GM19455 (cell line): ENCODE data around the gene PRSS16.
"Not testable (repeated sequence)": the region's sequence is repeated elsewhere in the genome, so short reads cannot be mapped to it uniquely, and the experiment has no call there.

Source experiments
- ATAC-seq: cut with Tn5 transposase; IDR thresholded peaks from one replicate; pipeline ENCODE4 v1.9.1; 2021; ENCODE audit not compliant: unreplicated experiment

PRSS16 gene, protein sequence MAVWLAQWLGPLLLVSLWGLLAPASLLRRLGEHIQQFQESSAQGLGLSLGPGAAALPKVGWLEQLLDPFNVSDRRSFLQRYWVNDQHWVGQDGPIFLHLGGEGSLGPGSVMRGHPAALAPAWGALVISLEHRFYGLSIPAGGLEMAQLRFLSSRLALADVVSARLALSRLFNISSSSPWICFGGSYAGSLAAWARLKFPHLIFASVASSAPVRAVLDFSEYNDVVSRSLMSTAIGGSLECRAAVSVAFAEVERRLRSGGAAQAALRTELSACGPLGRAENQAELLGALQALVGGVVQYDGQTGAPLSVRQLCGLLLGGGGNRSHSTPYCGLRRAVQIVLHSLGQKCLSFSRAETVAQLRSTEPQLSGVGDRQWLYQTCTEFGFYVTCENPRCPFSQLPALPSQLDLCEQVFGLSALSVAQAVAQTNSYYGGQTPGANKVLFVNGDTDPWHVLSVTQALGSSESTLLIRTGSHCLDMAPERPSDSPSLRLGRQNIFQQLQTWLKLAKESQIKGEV

DNA sequence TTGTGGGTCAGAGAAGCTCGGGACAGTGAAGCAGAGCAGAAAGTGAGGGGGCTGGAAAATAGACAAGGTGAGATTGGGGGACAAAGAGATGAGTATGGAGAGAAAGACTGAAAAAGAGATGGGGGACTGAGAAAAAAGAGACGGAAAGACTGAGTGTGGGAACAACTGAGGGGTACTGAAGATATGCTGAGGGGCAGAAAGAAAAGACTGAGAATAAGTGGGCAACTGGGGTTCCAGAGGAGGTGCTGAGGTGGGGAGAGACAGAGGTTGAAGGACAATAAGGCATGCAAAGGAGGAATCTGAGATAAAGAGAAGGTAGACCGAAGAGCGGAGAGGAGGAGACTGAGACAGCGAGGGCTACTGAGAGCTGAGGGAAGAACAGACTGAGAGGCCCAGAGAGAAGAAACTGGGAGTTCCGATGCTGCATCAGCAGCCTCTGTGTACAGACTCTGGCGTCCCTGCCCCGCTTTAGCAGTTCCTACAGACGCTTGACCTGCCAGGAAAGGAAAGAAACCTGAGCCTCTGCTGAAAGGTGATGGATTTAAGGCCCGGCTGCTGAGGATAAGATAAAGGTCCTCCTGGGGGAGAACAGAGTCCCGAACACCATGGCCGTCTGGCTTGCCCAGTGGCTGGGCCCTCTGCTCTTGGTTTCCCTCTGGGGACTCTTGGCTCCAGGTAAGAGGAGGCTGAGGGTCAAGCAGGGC, at the start of gene PRSS16:
Gene PRSS16 (plus strand): TSS at position 569 of the 704 bp plus-strand sequence. CDS start 37 bp downstream, at position 606.
- ATAC-seq = no peak

GRCh38 chr6:27205375-27206278, 41.9 kb upstream of the PRSS16 start:
- ATAC-seq = no peak

DNA sequence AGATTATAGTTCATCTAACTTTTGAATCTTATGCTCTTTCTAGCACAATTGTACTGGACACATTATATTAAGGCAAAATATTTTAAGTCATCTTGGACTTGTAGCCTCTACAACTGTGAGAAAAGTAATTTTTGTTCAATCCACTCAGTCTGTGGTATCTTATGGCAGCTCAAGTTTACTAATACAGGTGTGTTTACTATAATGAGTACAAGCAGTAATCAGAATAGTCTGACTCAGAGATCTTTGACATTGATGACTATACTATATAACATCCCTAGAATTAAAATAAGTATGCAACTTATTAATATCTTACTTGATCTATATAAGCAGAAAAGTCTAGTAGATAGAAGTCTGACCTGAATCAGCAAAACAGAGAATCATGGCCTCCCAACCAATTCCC, 40.7 kb upstream of the PRSS16 start:
- ATAC-seq = no peak

GRCh38 chr6:27208042-27208441, 39.5 kb upstream of the PRSS16 start:
- no peak for ATAC-seq

GRCh38 chr6:27209196-27209595, 38.3 kb upstream of the PRSS16 start:
- ATAC-seq = no peak

- ATAC-seq = no peak
Observed at GRCh38 chr6:27209659-27210269, 37.7 kb upstream of the PRSS16 start.

- ATAC-seq = not testable (repeated sequence)
Observed at GRCh38 chr6:27213091-27213517, 34.4 kb upstream of the PRSS16 start.

DNA sequence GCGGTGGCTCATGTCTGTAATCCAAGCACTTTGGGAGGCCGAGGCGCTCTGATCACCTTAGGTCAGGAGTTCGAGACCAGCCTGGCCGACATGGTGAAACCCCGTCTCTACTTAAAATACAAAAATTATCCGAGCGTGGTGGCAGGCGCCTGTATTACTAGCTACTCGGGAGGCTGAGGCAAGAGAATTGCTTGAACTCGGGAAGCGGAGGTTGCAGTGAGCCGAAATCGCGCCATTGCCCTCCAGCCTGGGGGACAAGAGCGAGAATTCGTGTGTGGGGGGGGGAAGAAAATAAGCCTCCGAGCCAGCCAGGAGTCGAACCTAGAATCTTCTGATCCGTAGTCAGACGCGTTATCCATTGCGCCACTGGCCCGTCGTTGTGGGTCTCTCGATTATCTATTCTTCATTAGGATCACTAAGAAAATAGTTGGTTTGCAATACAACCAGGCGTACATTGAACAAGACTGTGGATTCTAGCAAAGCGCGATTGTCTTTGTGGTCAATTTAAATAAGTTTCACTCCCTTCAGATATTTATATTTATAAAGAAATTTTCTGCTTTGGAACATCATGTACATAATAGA, 33.9 kb upstream of the PRSS16 start:
- no peak for ATAC-seq

GRCh38 chr6:27214126-27214601, 33.3 kb upstream of the PRSS16 start:
- ATAC-seq = no peak

GRCh38 chr6:27216874-27217273, 30.6 kb upstream of the PRSS16 start:
- no peak for ATAC-seq

DNA sequence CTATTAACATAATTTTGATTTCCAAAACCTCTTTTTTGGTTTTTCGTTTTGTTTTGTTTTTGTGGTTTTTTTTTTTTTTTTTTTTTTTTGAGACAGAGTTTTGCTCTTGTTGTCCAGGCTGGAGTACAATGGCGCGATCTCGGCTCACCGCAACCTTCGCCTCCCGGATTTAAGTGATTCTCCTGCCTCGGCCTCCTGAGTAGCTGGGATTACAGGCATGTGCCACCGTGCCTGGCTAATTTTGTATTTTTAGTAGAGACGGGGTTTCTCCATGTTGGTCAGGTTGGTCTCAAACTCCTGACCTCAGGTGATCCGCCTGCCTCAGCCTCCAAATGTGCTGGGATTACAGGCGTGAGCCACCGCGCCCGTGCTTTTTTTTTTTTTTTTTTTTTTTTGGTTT, 24.5 kb upstream of the PRSS16 start:
- ATAC-seq = not testable (repeated sequence)

DNA sequence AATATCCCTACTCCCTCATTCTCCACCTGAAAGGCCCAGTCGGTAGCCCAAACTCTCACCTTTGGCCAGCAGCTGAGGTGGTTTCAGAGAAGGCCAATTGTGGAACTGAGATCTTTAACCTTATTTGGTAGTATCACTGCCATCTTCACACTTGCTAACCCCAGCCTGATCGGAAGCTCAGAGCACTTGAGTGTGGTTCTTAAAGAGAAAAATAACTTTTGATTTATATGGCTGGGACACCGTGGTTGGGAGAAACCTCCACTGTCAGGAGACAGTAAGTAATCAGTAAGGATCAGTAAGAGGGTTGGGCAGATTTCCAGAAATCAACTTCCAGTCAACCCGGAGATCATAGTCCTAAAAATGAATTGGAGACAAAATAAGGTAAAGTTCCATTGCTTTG, 22.8 kb upstream of the PRSS16 start:
- no peak for ATAC-seq

DNA sequence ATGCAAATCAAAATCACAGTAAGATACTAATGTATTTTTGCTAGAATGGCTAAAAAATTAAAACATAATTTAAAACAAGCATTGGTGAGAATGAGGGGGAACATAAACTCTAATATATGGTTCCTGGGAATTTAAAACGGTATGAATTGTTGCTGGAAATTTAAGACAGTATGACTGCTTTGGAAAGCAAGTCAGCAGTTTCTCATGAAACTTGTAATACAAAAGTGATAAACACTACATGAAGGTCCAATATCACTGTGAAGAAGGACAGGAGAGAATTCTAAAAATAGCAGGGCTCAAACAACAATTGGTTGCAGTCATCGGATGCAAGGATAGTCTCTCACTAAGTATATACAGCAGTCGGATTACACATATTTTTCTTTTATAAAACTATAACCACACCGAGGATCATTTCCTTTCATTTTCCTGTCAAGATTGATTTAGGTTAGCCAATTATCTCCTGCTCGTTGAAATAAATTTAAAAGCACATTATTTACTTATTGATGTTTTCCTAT, 18.5 kb upstream of the PRSS16 start:
- no peak for ATAC-seq

GRCh38 chr6:27230758-27231111, 16.8 kb upstream of the PRSS16 start:
- no peak for ATAC-seq

DNA sequence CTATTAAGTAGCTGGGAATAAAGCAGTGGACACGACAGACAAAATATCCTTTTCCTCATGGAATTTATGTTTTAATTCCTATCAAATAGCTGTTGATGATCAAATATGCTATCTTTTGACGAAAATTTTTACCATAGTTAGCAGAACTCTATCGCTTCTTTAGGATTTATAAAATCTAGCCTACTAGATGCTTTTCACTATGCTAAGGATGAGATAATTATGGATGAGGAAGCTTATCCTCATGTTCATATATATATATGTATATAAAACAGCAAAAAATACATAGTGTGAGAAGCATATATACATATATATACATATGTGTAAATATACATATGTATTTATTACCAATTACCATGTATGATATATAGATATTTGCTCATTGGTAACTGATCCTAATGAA, 12.9 kb upstream of the PRSS16 start:
- ATAC-seq = no peak

DNA sequence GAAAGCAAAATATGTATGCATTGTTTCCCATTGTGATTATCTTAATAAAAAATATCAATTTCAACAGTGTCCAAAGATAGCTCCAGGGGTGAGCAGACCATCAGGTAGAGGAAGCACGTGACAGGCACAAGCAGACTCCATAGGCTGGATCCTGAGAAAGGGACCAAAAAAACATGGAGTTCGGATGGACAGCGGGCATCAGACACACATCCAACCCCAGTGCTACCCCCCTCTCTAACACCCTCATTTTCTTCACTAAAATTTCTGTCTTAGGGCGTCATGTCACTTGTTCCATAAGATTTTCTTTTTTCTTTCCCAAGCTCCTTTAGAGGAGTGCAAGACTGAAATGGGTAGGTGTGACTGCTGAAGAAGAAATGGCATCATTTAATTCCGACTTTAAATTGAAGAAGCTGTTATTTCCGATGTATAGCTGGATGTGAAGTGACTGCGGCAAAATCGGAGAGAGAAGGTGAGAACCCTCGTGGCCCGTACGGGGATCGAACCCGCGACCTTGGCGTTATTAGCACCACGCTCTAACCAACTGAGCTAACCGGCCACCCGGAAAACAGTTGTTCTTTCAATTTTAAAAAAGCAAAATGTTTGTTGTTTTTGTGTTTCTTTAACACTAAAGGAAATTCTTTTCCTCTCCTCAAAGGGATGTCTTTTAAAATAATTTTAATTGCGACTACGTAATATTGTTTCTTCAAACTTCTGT, 10.3 kb upstream of the PRSS16 start:
- no peak for ATAC-seq

- no peak for ATAC-seq
Observed at GRCh38 chr6:27238010-27238983, 9.2 kb upstream of the PRSS16 start.

- ATAC-seq = no peak
Observed at GRCh38 chr6:27239258-27239657, 8.2 kb upstream of the PRSS16 start.
